ENCODE measurements around the gene G6PD.
"Not testable (repeated sequence)": the region's sequence is repeated elsewhere in the genome, so short reads cannot be mapped to it uniquely, and the experiment has no call there.

The G6PD gene

DNA sequence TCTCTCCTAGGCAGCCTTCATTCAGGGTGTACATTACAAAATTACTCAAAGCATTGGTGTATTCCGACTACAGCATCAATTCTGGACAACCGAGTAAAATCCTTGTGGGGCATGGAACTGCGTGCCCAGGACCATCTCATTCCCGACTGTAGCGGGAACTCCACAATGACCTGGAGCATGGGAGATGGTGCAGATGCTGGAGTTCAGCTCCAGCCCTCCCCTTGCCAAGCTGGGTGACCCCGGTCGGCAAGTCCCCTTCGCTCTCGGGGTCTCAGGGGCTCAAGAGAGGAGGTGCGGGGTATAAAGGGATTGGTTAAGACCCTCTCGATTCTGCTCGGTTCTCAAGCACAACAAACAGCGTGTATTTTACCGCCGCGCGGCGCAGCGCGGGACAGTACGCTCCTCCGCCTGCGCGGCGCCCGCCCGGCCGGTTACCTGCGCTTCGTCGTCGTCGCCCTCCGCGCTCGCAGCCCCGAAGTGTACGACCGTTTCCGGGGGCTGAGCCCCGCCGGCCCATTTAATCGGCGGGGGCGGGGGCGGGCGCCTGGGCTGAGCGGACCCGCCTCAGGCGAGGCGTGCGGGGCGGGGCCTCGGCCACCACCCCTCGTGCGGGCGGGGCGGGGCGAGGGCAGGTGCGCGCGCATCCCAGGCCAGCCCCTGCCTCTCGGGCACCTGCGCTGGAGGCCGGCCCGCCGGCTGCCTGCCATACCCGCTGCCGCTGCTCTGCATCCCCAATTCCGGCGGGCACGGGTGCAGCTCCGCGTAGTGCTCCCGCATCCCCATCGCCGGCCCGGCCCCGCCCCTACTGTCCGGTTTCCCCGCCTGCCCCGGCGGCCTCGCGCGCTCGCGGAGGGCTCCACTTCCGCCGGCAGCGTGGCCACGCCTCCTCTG, at the start of gene G6PD:
Gene G6PD (minus strand): TSS at position 493 of the 891 bp plus-strand sequence. CDS start 691 bp downstream, outside the sequence.
- DNase-seq (ENCODE audit: low read depth): peak; percentile 81
- H3K4me3 ChIP-seq (ENCODE audit: low read depth, low read length): peak within 1 kb of the TSS; percentile 98
- TF ChIP-seq POLR2A (IDR thresholded peaks at IDR 0.05; ENCODE audit: extremely low read depth, insufficient read length) (peak; percentile 68), MYC (IDR thresholded peaks at IDR 0.05; ENCODE audit: low read depth, low read length) (peak; percentile 37; the same call in 1 of the 2 replicates)
- TF ChIP-seq, protein P1, sequence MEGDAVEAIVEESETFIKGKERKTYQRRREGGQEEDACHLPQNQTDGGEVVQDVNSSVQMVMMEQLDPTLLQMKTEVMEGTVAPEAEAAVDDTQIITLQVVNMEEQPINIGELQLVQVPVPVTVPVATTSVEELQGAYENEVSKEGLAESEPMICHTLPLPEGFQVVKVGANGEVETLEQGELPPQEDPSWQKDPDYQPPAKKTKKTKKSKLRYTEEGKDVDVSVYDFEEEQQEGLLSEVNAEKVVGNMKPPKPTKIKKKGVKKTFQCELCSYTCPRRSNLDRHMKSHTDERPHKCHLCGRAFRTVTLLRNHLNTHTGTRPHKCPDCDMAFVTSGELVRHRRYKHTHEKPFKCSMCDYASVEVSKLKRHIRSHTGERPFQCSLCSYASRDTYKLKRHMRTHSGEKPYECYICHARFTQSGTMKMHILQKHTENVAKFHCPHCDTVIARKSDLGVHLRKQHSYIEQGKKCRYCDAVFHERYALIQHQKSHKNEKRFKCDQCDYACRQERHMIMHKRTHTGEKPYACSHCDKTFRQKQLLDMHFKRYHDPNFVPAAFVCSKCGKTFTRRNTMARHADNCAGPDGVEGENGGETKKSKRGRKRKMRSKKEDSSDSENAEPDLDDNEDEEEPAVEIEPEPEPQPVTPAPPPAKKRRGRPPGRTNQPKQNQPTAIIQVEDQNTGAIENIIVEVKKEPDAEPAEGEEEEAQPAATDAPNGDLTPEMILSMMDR (IDR thresholded peaks at IDR 0.05; ENCODE audit: low read depth, low read length): no peak
- TF ChIP-seq, protein P2, sequence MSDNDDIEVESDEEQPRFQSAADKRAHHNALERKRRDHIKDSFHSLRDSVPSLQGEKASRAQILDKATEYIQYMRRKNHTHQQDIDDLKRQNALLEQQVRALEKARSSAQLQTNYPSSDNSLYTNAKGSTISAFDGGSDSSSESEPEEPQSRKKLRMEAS (IDR thresholded peaks at IDR 0.05; ENCODE audit: low read depth, low read length): peak; percentile 45

DNA sequence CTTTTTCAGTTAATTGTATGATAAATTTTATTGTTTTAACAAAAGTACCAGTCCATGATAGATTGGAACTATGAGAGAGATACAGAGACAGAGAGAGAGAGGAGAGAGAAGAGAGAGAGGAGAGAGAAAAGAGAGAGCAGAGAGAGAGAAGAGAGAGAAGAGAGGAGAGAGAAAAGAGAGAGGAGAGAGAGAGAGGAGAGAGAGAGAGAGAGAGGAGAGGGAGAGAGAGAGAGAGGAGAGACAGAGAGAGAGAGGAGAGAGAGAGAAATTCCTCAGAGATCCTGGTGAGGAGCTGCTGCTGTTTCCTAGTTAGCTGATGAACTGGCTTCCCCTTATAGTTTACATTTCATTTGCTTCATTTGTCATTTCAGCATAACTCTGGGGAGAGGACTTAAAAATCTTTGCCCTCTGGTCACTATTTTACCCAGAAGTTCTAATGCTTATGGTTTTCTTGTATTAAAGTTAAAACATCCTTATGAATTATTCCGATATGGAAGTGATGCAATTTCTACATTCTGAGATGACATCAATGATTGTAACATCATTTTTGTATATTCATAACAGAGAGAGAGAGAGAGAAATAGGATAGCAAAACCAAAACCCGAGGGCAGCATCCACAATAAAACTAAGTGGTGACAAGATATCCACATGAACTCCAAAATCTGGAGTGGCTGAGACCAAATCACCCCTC, 49.1 kb upstream of the G6PD start:
- TF ChIP-seq MYC (IDR thresholded peaks at IDR 0.05; ENCODE audit: low read depth, low read length) (no peak), POLR2A (IDR thresholded peaks at IDR 0.05; ENCODE audit: extremely low read depth, insufficient read length) (no peak)
- TF ChIP-seq, protein P2 (IDR thresholded peaks at IDR 0.05; ENCODE audit: low read depth, low read length): no peak
- TF ChIP-seq, protein P1 (IDR thresholded peaks at IDR 0.05; ENCODE audit: low read depth, low read length): no peak
- no peak overlapping the region for H3K4me3 ChIP-seq (ENCODE audit: low read depth, low read length)
- DNase-seq (ENCODE audit: low read depth): no peak

- no peak overlapping the region for H3K4me3 ChIP-seq (ENCODE audit: low read depth, low read length)
- TF ChIP-seq POLR2A (IDR thresholded peaks at IDR 0.05; ENCODE audit: extremely low read depth, insufficient read length) (no peak), MYC (IDR thresholded peaks at IDR 0.05; ENCODE audit: low read depth, low read length) (no peak)
- TF ChIP-seq, protein P2 (IDR thresholded peaks at IDR 0.05; ENCODE audit: low read depth, low read length): no peak
- TF ChIP-seq, protein P1 (IDR thresholded peaks at IDR 0.05; ENCODE audit: low read depth, low read length): no peak
Measured at GRCh38 chrX:154594491-154594890, 47.8 kb upstream of the G6PD start.

DNA sequence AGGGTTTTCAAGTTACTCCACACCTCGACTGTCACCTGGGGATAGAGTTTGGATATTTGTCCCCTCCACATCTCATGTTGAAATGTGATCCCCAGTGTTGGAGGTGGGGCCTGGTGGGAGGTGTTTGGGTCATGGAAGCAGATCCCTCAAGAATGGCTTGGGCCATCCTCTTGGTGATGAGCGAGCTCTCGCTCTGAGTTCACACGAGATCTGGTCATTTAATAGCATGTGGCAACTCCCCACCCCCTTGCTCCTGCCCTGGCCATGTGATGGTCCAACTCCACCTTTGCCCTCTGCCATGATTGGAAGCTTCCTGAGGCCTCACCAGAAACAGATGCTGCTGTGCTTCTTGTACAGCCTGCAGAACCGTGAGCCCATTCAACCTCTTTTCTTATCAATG, 46.6 kb upstream of the G6PD start:
- DNase-seq (ENCODE audit: low read depth): no peak
- TF ChIP-seq, protein P1 (IDR thresholded peaks at IDR 0.05; ENCODE audit: low read depth, low read length): no peak
- no peak for TF ChIP-seq MYC (IDR thresholded peaks at IDR 0.05; ENCODE audit: low read depth, low read length)
- TF ChIP-seq, protein P2 (IDR thresholded peaks at IDR 0.05; ENCODE audit: low read depth, low read length): no peak
- no peak for TF ChIP-seq POLR2A (IDR thresholded peaks at IDR 0.05; ENCODE audit: extremely low read depth, insufficient read length)
- no peak overlapping the region for H3K4me3 ChIP-seq (ENCODE audit: low read depth, low read length)

More at GRCh38 chrX:154594491-154594890, 47.8 kb upstream of the G6PD start:
- no peak for DNase-seq (ENCODE audit: low read depth)

DNA sequence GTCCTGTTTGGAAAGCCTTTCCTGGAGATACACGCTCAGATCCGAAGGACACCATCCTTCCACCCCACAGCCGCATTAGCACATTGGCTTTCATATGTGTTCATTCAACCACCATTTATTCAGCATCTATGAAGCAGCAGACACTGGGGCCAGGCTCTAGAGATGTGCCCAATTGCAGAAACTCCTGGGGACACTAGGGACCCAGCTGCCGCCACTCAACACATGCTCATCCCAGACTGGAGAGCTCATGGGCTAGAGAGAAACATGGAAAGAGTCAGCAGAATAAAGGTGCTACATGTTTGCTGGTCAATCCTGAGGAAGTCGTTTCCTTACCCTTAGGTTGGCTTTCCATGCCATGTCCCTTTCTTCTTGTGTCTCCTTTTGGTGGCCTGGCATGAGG, 45.9 kb upstream of the G6PD start:
- DNase-seq (ENCODE audit: low read depth): no peak
- no peak overlapping the region for H3K4me3 ChIP-seq (ENCODE audit: low read depth, low read length)
- TF ChIP-seq, protein P1 (IDR thresholded peaks at IDR 0.05; ENCODE audit: low read depth, low read length): no peak
- TF ChIP-seq MYC (IDR thresholded peaks at IDR 0.05; ENCODE audit: low read depth, low read length) (no peak), POLR2A (IDR thresholded peaks at IDR 0.05; ENCODE audit: extremely low read depth, insufficient read length) (no peak)
- TF ChIP-seq, protein P2 (IDR thresholded peaks at IDR 0.05; ENCODE audit: low read depth, low read length): no peak

DNA sequence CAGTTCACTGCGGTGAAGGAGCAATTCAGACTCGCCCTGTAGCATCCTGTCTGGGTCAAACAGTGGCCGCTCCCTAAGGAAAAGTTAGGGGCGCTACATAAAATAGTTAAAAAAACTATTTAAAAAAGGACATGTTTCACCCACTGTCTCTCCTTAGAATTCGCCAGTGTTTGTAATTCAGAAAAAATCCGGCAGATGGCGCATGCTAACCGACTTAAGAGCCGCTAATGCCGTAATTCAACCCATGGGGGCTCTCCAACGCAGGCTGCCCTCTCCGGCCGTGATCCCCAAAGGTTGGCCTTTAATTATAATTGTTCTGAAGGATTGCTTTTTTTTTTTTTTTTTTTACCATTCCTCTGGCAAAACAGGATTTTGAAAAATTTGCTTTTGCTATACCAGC, 43.8 kb upstream of the G6PD start:
- DNase-seq (ENCODE audit: low read depth); H3K4me3 ChIP-seq (ENCODE audit: low read depth, low read length): not testable (repeated sequence)

DNA sequence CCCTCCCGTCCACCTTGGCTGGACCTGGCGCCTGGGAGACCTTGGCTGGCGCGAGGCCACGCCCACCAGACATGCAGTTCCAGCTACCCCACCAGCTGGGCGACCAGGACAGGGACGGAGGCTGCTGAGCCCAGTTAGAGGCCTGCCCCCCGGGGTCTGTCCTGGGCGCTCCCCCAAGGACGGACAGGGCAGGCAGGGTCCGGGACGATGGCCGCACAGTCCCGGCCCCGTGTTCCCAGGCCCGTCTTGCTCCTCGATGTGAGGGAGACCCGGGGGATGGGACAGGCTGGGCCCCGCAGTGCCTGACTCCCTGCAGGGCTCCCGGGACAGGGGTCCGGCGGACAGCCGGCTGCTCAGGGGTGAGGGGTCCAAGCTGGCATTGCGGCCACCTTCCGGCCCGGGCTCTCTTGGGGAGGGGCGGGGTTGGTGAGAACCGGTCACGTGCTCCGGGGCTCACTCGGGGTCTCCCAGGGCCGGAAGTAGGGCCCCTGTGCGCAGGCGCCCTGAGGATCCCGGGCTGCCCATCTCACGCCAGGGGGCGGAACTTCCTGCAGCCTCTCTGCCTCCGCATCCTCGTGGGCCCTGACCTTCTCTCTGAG, 38.0 kb upstream of the G6PD start, which contains the start of gene CTAG1A:
Gene CTAG1A (plus strand): TSS at position 549 of the 599 bp plus-strand sequence. CDS start 74 bp downstream, outside the sequence.
- not testable (repeated sequence) for DNase-seq (ENCODE audit: low read depth); H3K4me3 ChIP-seq (ENCODE audit: low read depth, low read length)

DNA sequence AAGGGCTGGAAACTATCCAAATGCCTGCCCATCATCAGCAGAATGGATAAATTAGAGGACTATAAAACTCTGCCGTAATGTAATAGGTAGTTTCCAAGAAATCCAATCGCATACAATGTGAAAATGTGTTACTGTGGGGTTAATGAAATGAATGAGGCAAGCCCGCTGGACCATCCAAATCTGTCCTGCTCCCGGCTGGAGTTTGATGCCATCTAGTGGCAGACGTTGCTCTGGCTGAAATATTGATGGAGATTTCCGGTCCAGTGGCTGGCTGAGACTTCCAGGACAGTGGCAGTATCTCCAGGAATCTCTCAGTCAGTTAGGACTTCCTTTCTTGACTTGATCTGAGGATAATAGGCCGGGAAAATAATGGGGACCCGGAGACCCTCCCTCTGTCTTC, 36.3 kb upstream of the G6PD start:
- H3K4me3 ChIP-seq (ENCODE audit: low read depth, low read length); DNase-seq (ENCODE audit: low read depth): not testable (repeated sequence)
